ENCODE measurements around the gene CALU. TPM values are rescaled to one million over a fixed set of nuclear protein-coding genes. Genes with fewer than 3 reads are reported as not detected.

CALU gene
- total and polyA plus RNA-seq, 4 donors = 23.9 to 115 (median 99.0) TPM

GRCh38 chr7:128744366-128744905 lies 5.3 kb downstream of the CALU start:
- Histone ChIP-seq H3K36me3 (ENCODE audit: control insufficient read depth in 4 of 4, insufficient read depth in 4 of 4, low read length in 4 of 4) (peaks cover 7 to 11% (median 9%) of the 10 kb centered on the region in 4 donors), H3K4me3 (no peak overlapping the region), H3K27me3 (ENCODE audit: control insufficient read depth in 3 of 3, insufficient read depth in 3 of 3, low read length in 2 of 3) (no peaks in the 10 kb centered on the region), H3K4me1 (ENCODE audit: control insufficient read depth in 5 of 5, insufficient read depth in 5 of 5, low read length in 5 of 5) (peaks cover 0 to 26% (median 11%) of the 10 kb centered on the region in 5 donors), H3K27ac (ENCODE audit: low read depth in 1 of 2, low read length in 1 of 2) (peak overlapping the region in 1 of 2 donors; percentile 9), H3K9me3 (ENCODE audit: control insufficient read depth in 4 of 4, insufficient read depth in 3 of 4, low read length in 3 of 4) (no peaks in the 10 kb centered on the region), H3K9ac (ENCODE audit: insufficient read depth in 1 of 2, low read length in 2 of 2) (no peak overlapping the region)
- TF ChIP-seq CTCF (IDR thresholded peaks at IDR 0.05; ENCODE audit: control extremely low read depth, extremely low read depth) = no peak
- DNase-seq = no peak
- WGBS, 2 donors = 67 to 82% methylated on average over 2 of the region's 2 CpGs
- ATAC-seq (ENCODE audit: insufficient read depth, low FRiP score) = no peak

DNA sequence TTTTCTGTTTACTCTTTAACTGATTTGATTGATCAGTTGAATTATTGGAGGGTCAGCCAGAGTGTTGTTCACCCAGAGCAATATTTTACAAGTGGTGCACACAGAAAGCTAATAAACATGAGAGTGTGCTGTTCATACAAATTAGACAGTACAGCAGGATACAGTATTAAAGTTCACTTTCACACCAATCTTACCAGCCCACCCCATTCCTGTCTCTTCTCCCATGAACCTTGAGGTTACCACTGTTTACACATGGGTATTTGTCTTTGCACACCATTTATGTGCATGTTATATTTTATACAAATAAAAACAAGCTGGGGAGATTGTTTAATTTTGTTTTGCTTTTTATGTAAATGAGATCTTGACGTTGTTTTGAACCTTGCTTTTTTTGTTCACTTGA lies 6.5 kb downstream of the CALU start:
- 85 to 89% methylated on average over 1 of the region's 1 CpG for WGBS, 2 donors
- ATAC-seq (ENCODE audit: insufficient read depth, low FRiP score) (no peak), DNase-seq (no peak)
- no peak overlapping the region for H3K9ac ChIP-seq (ENCODE audit: insufficient read depth in 1 of 2, low read length in 2 of 2)
- no peak overlapping the region for H3K27ac ChIP-seq (ENCODE audit: low read depth in 1 of 2, low read length in 1 of 2)
- TF ChIP-seq CTCF (IDR thresholded peaks at IDR 0.05; ENCODE audit: control extremely low read depth, extremely low read depth) = no peak
- H3K36me3 ChIP-seq (ENCODE audit: control insufficient read depth in 4 of 4, insufficient read depth in 4 of 4, low read length in 4 of 4) = peaks cover 7 to 17% (median 14%) of the 10 kb centered on the region in 4 donors
- peaks cover 0 to 25% (median 8%) of the 10 kb centered on the region in 5 donors for H3K4me1 ChIP-seq (ENCODE audit: control insufficient read depth in 5 of 5, insufficient read depth in 5 of 5, low read length in 5 of 5)
- H3K4me3 ChIP-seq = no peak overlapping the region
- no peaks in the 10 kb centered on the region for H3K9me3 ChIP-seq (ENCODE audit: control insufficient read depth in 4 of 4, insufficient read depth in 3 of 4, low read length in 3 of 4)
- H3K27me3 ChIP-seq (ENCODE audit: control insufficient read depth in 3 of 3, insufficient read depth in 3 of 3, low read length in 2 of 3) = no peaks in the 10 kb centered on the region

DNA sequence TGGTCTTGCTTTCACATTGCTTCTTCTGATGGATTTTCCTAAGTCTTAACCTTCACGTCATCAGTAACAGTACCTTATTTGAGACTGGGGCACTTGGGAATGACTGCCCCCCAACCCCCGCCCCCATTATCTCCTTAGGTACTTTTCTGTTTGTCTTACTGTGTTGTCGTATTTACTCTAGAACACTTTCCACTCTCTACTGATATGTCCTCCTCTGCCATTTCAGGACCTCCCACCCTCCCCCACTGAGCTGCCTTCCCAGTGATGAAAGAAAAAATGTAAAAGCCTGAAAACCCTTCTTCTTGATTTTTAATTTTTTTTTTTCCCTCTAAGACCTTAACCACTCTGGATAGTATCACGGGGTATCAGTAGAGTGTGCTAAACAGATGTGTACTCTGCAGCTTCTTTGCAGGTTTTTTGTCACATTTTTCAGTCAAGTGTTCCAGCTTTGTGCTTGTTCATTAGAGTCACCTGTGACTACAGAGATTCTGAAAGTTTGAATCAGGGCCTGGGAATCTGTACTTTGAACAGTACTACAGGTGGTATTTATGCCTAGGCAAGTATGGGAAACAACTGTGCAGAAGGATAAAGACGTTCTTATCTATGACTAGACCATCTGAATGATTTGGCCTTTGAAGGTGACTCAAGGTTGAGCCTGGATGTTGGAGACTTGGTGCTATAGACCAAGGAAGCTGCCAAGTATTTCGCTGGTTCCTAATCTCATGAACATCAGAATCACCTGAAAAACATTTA lies 8.3 kb downstream of the CALU start:
- ATAC-seq (ENCODE audit: insufficient read depth, low FRiP score) = no peak
- Histone ChIP-seq H3K27me3 (ENCODE audit: control insufficient read depth in 3 of 3, insufficient read depth in 3 of 3, low read length in 2 of 3) (no peaks in the 10 kb centered on the region), H3K4me3 (no peak overlapping the region)

More for the DNA sequence above, 8.3 kb downstream of the CALU start:
- no peak overlapping the region for H3K9ac ChIP-seq (ENCODE audit: insufficient read depth in 1 of 2, low read length in 2 of 2)
- no peak for DNase-seq
- peaks cover 7 to 22% (median 16%) of the 10 kb centered on the region in 4 donors for H3K36me3 ChIP-seq (ENCODE audit: control insufficient read depth in 4 of 4, insufficient read depth in 4 of 4, low read length in 4 of 4)
- WGBS, 2 donors = 83 to 96% methylated on average over 6 of the region's 6 CpGs
- H3K27ac ChIP-seq (ENCODE audit: low read depth in 1 of 2, low read length in 1 of 2) = peak overlapping the region in 1 of 2 donors; percentile 56
- H3K4me1 ChIP-seq (ENCODE audit: control insufficient read depth in 5 of 5, insufficient read depth in 5 of 5, low read length in 5 of 5) = peaks cover 0 to 27% (median 0%) of the 10 kb centered on the region in 5 donors
- no peak for TF ChIP-seq CTCF (IDR thresholded peaks at IDR 0.05; ENCODE audit: control extremely low read depth, extremely low read depth)
- H3K9me3 ChIP-seq (ENCODE audit: control insufficient read depth in 4 of 4, insufficient read depth in 3 of 4, low read length in 3 of 4) = no peaks in the 10 kb centered on the region
